22Rv1 (cell line): ENCODE data around the gene ADCY9.
"Not testable (repeated sequence)": the region's sequence is repeated elsewhere in the genome, so short reads cannot be mapped to it uniquely, and the experiment has no call there.

Source experiments
- ZFX ChIP-seq: fragments of 450-650 bp; IDR thresholded peaks from 2 replicates; pipeline ENCODE4 v1.6.1; 2017; ENCODE audit warnings: antibody characterized with exemption, borderline replicate concordance
- TF ChIP-seq, protein P1 (sequence below): fragments of 450-650 bp; IDR thresholded peaks from 2 replicates; pipeline ENCODE4 v1.5.1; 2017; ENCODE audit warnings: mild to moderate bottlenecking

DNA sequence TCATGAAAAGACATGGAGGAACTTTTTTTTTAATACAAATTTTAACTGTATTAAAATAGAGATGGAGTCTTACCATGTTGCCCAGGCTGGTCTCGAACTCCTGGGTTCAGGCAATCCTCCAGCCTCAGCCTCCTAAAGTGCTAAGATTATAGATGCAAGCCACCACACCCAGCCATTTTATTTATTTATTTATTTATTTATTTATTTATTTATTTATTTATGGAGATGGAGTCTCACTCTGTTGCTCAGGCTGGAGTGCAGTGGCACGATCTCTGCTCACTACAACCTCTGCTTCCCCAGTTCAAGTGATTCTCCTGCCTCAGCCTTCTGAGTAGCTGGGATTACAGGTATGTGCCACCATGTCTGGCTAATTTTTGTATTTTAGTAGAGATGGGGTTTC lies 189.1 kb downstream of the ADCY9 start:
- TF ChIP-seq, protein P1, sequence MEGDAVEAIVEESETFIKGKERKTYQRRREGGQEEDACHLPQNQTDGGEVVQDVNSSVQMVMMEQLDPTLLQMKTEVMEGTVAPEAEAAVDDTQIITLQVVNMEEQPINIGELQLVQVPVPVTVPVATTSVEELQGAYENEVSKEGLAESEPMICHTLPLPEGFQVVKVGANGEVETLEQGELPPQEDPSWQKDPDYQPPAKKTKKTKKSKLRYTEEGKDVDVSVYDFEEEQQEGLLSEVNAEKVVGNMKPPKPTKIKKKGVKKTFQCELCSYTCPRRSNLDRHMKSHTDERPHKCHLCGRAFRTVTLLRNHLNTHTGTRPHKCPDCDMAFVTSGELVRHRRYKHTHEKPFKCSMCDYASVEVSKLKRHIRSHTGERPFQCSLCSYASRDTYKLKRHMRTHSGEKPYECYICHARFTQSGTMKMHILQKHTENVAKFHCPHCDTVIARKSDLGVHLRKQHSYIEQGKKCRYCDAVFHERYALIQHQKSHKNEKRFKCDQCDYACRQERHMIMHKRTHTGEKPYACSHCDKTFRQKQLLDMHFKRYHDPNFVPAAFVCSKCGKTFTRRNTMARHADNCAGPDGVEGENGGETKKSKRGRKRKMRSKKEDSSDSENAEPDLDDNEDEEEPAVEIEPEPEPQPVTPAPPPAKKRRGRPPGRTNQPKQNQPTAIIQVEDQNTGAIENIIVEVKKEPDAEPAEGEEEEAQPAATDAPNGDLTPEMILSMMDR, result not testable (repeated sequence)
- not testable (repeated sequence) for TF ChIP-seq ZFX
